GM13976 (cell line): ENCODE data around the gene ACACA.

Experiments used
- DNase-seq: peaks from one replicate; pipeline ENCODE4 v3.0.0; 2012; ENCODE audit warnings: low spot score
- in situ Hi-C: fragments of 300-500 bp; cut with MboI; formaldehyde crosslinking; loops from one replicate; pipeline ENCODE4 v1.12.0; 2022; ENCODE audit warnings: low sequenced_read_pairs, mixed read lengths, inconsistent platforms; ENCODE audit not compliant: unreplicated experiment
- TF ChIP-seq, protein P1 (sequence below): IDR thresholded peaks from 2 replicates; pipeline ENCODE4 v1.5.1; 2012; ENCODE audit warnings: borderline replicate concordance, mild to moderate bottlenecking; ENCODE audit not compliant: insufficient read depth; ENCODE audit errors: extremely low read depth, missing control alignments, control extremely low read depth

Gene ACACA

DNA sequence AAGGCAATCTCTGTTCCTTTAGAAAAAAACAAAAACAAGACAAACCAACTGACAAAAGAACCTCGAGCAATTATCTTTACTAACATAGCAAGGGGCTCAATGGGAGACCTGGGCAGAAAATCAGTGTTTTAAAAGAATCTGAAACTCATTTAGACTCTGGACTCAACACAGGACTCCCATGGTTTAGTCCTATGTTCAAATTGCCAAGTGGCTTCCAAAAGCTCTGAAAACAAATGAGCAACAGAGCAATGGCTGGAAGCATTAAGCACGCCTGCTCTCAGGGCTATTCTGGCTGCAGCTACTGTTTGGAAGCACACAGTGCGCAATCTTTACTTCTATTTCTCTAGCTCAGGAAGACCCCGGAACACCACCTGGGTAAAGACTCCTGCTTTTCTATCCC lies 295.9 kb downstream of the ACACA start:
- TF ChIP-seq, protein P1, sequence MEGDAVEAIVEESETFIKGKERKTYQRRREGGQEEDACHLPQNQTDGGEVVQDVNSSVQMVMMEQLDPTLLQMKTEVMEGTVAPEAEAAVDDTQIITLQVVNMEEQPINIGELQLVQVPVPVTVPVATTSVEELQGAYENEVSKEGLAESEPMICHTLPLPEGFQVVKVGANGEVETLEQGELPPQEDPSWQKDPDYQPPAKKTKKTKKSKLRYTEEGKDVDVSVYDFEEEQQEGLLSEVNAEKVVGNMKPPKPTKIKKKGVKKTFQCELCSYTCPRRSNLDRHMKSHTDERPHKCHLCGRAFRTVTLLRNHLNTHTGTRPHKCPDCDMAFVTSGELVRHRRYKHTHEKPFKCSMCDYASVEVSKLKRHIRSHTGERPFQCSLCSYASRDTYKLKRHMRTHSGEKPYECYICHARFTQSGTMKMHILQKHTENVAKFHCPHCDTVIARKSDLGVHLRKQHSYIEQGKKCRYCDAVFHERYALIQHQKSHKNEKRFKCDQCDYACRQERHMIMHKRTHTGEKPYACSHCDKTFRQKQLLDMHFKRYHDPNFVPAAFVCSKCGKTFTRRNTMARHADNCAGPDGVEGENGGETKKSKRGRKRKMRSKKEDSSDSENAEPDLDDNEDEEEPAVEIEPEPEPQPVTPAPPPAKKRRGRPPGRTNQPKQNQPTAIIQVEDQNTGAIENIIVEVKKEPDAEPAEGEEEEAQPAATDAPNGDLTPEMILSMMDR = no peak
- no peak for DNase-seq
- in situ Hi-C loops = no loop called here

DNA sequence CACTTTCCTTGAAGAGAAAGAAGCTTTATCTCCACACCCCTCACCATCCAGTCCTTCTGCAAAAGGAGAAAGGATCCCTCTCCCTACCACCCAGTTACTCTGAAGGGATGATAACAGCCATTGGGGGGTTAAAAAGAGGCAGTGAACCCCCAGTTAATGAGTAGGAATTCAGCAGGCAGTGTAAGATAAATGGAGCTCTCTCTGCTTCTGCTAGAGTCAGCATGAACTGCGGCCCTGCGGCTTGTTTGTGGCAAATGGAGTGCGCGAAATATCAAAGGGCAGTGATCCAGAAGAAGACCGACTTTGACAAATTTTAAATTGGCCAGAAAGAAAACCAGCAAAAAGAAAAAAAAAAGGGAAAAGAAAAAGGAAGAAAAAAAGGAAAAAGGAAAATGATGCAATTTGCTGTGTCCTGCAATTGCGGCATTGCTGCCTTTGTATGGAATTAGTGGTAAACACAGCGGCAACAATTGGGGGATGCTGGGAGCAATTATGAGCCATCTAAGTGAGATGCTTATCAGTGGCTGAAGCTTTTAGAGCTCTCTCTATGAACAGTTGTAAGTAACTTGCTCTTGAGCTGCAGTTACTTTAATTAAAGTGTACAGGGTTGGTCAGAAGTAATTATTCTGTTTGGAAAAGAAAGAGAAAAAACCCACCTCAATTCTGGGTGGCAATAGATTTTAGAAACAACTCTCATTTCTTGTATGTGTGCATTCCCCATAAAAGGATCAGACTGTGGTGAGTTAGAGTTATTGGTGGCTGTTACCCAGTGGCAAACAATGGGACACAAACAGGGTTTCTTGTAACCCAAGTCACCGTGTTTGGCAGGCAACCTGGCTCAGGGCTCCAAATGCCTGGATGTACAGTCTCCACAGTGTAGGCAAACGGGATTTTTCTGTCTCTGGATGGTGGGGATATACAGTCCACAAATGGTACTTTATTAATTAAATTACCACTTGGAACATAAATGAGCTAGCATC lies 296.6 kb downstream of the ACACA start:
- DNase-seq = no peak
- TF ChIP-seq, protein P1 = no peak
- in situ Hi-C loops = no loop called here

DNA sequence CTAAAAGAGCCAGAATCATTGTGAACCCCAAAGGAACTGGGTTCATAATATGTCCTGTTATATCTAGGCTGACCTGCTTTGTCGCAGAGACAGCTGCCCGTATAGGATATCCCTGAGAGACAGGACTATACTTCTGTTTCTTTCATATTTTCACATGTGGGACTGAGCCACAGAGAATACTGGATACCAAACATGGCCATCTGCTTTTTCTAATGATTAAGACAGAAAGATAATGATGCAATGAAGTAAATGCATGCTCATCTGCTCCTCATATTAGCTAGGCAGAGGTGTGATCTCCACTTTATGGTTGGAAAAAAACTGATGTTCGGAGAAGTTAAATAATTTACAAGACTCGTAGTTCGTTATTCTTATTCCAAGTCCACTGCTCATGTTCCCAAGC lies 297.5 kb downstream of the ACACA start:
- in situ Hi-C loops = no loop called here
- TF ChIP-seq, protein P1 = no peak
- DNase-seq = no peak

DNA sequence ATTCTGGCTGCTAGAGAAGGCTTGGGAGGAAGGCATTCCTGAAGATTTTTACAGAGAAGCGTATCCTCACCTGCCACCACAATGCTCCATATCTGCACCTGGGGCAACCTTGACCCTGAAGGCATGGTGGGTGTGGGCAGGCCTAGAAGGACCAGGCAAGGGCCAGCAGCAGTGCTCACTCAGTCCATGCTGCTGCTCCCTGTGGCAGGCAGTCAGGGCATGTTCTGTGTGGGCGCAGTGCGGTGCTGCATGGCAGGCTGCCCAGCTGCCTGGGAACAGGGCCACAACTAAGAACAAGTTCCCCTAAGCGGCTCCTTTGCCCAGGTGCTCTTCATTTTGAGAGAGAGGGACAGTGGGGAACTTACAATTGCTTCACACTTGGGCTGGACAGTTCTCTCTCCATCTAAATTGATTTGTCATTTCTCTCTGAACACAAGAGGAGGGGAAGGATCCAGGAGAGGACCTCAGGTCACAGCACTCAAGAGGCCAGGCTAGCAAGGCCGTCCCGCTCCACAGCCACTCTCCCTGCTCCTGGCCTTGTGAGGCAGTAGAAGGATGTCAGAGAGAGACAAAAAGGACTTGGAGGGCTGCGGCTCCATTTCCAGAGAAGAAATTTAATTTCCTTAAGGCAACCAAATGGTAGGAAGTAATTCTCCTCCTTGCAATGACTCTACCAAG lies 299.1 kb downstream of the ACACA start:
- in situ Hi-C loops = no loop called here
- TF ChIP-seq, protein P1 = no peak
- no peak for DNase-seq

GRCh38 chr17:37106049-37106448 lies 300.6 kb downstream of the ACACA start:
- in situ Hi-C loops = no loop called here
- TF ChIP-seq, protein P1 = no peak
- DNase-seq = no peak

GRCh38 chr17:37103231-37103630 lies 303.4 kb downstream of the ACACA start:
- in situ Hi-C loops = no loop called here
- DNase-seq = no peak
- TF ChIP-seq, protein P1 = no peak
